GM18498 (cell line): Measurements from ENCODE around the gene DIO3.
"Not testable (repeated sequence)": the region's sequence is repeated elsewhere in the genome, so short reads cannot be mapped to it uniquely, and the experiment has no call there.

ENCODE experiments used
- ATAC-seq: cut with Tn5 transposase; IDR thresholded peaks from one replicate; pipeline ENCODE4 v1.9.1; 2021; ENCODE audit warnings: mild to moderate bottlenecking, moderate library complexity; ENCODE audit not compliant: unreplicated experiment

The DIO3 gene

DNA sequence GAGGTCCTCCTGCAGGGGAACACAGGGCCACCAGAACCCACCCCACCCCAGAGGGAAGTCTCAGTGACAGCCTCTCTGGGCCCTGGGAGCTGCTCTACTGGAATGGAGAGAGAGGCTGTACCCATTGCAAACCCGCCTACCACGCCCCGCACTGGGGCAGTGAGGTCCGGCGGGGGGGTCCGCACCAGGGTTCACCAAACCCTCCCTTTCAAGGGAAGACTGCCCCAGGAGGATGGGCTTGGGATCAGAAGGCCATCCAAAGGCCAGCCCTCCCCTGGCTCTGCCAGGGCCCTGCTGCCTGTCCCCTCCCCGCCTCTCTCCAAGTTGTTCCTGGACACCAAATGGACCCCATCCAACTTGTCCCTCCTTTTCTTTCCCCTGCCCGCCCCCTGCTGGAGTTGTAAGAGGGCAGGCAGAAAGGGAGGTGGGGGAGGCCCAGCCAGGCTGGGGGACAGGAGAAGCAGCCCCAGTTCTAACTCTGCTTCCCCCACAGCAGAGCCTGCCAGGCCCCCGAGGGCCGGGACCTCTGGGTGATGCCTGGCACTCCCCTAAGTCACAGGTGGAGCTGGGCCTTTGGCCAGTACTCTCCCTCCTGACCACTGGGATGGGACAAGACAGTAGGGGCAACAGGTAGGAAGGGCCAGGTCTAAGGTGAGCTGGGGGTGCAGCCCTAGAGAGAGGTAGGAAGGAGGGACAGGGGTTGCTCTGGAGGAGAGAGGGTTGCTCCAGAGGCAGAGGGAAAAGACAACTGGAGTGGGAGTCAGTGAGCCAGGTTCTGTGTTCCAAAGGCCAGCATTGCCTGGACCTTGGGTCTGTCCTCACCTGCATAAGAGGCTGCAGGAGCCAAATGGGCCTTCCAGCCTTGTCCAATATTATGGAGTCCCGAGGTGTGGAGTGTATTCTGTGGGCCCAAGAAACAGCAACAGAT is 3.2 kb upstream of the DIO3 start:
- ATAC-seq = no peak

DNA sequence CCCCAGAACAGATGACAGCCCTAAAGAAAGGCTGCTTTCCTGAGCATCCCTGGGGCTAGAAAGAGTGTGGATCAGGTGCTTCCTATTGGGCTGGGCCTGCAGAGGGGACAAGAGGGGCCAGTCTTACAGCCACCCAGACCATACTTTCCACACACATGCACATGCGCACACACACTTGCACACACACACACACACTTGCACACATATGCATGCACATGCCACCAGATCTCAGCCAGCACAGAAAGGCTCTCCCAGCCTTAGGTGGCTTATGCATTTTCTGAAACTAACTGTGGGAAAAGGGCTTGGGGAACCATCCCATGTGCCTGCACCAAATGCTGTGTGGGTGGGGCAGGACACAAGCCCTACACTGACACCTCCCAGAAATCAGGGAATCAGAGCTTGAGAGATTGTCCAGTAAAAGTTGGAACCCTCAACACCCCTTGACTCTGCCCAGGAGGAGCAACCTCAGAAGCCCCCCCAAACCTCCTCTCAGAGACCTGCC is 2.5 kb upstream of the DIO3 start:
- ATAC-seq = no peak

DNA sequence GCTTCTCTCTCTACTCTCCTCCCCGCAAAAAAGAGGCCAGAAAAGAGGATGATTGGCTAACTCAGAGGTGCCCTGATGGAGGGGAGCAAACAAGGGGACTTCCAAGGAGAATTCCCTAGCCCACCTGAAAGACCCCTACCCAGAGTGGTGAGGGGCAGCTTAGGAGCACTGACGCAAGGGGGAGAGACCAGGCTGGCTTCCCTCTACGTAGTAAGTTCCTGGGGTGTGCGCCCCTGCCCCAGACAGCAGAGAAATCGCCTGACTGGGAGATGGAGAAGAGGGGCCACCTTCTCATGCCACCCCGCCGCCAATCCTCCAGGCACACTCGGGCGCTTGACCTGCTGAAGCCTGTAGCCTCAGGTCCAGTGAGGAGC is 2.1 kb upstream of the DIO3 start:
- no peak for ATAC-seq

DNA sequence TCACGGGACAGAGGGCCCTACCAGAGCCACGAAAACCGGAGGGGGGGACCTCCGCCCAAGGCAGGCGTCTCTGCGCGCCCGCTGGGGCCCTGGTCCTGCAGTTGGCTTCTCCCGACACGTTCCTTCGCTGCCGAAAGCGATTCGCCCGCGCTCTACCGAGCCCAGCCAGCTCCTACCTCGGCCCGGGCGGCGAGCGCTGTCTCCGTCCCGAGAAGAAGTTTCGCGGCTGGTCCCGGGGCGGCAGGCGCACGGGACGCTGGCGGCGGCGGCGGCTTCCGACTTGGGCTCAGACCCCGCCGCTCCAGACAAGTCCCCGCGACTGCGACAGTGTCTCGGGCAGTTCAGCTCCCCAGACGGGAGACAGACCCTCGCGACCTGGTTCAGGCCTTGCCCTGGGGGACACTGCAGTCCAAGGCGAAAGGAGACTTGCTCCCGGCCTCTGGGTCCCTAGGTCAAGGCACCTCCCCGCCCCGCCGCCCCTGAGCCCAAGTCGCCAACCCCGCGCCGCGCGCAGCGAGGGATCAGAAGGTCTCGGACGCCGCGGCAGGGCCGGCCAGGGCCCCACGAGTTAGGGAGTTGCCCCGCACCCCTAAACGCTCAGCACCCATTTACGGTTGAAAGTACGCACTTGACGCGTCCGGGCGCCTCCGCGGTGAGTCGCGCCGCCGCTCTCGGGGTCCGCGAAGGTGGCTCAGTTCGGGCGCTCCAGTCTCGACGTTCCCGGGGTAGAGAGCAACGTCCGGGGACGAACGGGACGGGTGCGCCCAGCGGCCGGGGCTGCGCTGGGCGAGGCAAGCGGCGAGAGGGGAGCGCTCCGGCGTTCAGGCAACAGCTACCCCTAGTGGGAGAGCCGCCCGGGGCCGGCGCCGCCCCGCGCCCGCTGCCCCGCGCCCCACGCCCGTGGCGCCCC is 1.4 kb upstream of the DIO3 start:
- no peak for ATAC-seq

DNA sequence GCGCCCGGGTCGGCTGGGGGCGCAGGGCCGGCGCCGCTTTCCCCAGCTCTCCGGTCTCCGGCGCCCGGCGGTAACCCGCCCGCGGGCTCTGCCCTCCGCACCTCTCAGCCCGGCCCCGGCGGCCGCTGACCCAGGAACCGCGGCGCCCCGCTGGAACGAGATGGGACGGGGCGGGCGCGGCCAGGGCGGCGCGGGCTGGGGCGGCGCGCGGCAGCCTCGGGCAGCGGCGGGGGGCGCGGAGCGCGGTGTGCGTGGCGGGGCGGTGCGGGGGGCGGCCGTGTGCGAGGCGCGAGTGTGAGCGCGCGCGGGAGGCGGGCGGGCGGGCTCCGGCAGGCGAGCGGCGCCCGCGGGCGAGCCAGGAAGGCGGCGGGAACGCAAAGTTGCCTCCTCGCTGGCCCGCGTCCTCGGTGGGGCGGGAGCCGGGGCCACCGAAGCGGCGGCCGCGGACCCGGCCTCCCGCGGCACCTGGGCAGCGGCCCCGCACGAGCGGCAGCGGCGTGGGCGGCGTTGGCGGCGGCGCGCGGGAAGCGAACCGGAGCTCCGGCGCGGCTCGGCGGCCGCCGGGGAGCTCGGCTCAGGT is 671 bp upstream of the DIO3 start:
- ATAC-seq = no peak

DNA sequence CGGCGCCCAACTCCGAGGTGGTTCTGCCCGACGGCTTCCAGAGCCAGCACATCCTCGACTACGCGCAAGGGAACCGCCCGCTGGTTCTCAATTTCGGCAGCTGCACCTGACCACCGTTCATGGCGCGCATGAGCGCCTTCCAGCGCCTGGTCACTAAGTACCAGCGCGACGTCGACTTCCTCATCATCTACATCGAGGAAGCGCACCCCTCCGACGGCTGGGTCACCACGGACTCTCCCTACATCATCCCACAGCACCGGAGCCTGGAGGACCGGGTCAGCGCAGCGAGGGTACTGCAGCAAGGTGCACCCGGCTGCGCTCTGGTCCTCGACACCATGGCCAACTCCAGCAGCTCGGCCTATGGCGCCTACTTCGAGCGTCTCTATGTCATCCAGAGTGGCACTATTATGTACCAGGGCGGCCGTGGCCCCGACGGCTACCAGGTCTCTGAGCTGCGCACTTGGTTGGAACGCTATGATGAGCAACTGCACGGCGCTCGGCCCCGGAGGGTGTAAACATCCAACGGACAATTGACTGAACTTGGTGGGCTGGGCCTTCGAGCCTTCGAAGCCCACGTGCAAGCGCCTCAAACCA is 699 bp downstream of the DIO3 start:
- ATAC-seq = no peak

DNA sequence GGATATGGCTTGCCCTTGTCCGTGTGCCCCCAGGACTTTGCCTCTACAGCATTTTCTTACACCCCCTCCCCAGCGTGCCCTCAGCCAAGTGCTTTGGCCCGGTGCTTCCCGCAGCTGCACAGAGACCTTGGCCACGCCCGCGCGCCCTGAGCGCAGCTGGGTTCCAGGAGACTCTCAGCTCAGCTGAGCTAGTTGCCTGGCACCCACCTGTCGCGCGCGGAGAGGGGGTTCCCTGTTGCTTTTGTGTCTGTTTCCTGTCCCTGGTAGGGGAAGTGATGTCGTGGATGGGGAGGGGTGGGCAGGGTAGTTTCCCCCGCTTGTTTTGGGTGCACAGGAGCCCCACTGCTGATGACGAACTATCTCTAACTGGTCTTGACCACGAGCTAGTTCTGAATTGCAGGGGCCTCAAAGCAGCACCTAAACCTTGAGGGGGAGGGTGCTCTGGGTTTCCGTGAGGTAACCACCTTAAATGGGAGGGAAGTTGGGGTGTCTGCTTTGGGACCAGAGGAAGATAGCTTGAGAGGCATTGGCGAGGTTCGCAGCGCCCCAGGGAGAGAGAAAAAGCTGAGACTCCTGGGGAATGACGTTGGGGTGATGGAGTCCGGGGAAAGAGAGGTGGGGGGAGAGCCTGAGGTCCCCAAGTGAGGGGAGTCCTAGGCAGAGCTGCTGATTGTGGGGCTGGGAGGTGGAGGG is 1.5 kb downstream of the DIO3 start:
- ATAC-seq = no peak

DNA sequence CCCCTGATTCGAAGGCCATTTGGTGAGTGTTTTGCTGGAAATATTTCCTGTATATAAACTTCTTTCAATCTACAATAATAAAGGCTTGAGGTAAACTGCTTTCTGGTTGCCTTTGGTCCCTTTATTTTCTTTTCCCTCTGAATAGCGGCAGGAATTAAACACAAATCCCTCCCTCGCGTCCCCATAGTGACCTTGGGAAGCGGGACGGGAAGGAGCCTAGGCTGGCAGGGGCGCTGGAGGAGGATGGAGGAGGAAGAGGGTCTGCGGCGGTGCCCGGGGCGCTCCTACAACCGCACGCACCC is 2.0 kb downstream of the DIO3 start:
- ATAC-seq = no peak

DNA sequence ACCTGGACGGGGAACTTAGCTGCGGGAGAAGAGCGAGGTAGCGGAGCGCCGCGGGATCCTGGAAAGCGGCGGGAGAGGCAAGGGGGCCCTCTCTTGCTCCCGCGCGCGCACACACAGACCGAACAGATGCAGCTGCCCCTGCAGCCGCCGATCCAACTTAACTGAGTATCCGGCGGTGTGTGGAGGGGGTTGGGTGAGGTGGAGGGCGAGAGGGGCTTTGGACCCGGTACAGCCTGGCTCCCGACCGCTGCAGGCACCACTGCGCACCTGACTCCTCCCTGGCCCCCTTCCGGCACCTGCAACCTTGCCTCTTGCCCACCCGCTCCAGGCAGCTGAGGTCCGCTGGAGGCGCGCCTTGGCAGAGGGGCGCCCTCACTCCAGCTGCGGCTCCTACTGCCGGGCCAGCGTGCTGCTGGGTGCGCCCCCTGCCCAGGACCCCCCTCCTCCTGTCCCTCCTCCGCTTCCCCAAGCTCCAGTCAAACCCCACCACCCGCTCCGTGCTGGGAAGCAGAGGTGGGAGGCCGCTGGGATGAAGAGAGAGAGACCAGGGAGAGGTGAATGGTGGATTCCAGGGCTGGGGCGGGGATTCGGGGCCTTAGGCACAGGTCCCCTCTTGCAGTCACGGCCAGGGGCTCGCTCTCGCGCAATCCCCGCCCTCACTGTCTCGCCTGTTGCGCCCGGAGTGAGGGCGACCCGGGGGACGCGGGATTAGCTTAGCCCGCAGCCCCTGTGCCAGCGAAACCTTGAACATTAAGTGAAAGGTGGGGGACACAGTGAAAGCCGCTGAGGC is 2.6 kb downstream of the DIO3 start:
- no peak for ATAC-seq

DNA sequence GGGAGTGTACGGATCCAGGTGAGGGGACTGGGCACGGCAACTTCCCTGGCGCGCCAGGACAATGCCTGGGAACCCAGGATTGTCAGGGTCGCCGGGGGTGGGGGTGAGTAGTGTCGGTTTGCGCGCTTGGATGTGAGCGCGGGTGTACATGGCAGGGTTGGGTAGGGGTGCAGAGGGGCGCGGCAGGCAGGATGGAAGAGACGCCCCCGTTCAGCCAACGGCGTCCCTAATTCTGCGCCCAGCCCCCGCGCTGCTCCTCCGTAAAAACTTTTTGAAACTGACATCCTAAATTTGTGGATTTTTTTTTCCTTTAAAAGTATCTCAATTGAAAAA is 3.1 kb downstream of the DIO3 start:
- no peak for ATAC-seq

DNA sequence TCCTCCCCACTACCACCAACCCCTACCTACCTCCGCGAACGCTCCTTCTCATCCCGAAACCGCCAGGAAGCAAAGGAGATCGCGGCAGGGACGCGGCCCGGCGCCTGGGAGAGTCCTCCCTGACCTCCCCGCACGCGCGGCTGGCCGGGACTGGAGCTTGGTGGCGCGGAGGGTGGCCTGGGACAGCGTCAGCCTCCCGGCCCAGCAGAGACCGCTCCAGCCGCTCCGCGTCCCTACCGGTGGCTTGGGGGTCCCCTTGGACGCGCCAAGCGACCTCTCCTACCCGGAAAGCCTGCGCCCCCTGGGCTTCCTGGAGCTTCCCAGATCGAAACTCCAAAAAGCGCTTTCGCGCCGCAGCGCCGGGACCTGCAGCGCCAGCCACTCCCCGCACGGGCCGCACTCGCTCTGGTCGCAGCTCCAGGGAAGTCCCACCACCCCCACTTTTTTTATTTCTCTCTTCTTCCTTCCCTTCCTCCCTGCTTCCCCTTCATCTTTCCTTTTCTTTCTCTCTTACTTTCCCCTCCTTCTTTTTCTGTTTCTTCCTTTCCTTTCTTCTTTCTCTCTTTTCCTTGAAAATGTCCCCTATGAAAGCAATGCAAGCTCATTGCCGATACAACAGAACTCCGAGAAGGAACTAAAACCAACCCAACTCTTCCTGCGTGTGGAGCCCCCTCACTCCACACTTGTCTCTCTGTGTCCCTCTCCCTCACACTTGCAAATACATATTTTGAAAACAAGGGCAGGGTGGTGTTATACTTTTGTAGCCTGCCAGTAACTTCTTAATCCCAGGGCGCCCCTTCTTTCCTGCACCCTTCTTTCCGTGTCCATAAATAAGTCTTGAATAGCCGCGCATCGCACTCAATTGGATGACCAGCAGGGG is 3.8 kb downstream of the DIO3 start:
- ATAC-seq = no peak

DNA sequence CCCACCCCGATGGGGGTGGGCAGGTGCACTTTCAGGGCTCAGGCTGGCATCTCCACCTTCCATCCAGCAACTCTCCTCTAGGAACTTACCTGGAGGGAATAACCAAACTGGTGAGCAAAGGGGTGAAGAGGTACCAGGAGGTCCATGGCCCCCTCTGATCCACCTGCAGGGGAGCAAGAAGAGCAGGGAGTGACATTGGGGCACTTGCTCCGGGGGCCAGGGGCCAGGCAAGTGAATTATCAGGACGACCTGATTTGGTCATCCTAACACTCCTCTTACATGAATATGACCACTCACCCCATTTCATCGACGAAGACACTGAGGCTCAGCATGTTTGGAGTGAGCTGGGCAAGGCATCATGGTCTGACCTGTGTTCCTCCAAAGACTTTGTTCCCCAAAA is 6.0 kb downstream of the DIO3 start:
- no peak for ATAC-seq

DNA sequence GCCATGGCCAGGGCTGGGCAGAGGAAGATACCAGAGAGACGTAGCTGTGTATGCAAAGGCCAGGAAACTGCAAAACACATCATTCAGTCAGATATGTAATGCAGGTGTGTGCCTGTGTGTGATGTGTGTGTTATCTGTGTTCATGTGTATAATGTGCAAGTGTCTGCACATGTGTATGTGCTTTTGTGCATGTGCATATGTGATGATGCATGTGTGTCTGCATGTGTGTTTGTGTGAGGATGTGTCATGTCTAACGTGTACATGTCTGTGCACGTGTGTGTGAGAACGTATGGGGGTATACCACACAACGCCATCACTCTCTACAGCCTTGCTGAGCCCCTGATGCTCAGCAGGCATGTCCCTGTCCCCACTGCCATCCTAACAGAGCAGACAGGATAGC is 9.7 kb downstream of the DIO3 start:
- no peak for ATAC-seq

DNA sequence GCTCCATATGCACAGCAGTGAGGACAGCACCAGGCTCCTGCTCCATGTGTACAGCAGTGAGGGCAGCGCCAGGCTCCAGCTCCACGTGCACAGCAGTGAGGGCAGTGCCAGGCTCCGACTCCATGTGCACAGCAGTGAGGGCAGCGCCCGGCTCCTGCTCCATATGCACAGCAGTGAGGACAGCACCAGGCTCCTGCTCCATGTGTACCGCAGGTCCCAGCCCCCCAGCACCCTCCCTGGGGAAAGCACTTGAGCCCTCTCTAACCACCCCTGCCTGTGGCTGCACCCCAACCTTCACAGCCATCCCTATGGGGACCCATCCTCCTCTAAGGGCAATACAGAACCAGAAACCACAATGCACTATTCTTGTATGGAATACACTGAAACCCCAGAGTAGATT is 11.2 kb downstream of the DIO3 start:
- not testable (repeated sequence) for ATAC-seq

DNA sequence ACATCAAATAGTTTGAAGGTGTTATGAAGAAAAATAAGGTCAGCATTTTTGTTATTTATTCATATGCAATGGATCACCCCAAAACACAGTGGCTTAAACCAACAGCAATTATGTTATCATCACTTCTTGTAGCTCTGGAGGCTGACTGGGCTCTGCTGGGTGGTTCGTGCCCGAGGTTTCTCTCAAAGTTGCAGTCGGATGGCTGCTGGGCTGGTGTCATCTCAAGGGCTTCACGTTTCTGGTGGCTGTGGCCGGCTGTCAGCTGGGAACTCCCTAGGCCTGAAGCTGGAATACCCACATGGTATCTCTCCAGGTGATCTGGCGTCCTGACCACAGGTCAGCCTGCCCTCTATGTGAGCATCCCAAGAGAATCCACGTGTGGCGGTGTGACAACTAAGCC is 12.0 kb downstream of the DIO3 start:
- no peak for ATAC-seq

DNA sequence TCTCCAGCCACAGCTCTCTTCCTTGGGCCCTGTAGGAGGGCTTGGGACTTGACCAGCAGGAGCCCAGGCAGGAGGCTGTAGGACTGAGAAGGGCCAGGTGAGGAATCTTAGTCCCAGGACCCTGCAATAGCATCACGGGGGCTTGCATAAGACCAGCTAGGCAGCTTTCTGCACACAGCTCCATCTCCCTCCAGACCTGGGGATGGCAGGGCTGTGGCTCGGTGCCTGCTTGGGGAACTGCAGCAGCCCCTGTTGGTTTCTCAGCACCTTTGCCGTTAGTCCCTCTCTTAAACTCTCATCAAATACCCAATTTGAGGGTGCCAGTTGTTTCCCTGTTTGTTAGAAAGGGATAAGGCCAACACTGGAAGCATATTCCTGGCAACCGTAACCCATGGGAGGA is 14.3 kb downstream of the DIO3 start:
- ATAC-seq = no peak

DNA sequence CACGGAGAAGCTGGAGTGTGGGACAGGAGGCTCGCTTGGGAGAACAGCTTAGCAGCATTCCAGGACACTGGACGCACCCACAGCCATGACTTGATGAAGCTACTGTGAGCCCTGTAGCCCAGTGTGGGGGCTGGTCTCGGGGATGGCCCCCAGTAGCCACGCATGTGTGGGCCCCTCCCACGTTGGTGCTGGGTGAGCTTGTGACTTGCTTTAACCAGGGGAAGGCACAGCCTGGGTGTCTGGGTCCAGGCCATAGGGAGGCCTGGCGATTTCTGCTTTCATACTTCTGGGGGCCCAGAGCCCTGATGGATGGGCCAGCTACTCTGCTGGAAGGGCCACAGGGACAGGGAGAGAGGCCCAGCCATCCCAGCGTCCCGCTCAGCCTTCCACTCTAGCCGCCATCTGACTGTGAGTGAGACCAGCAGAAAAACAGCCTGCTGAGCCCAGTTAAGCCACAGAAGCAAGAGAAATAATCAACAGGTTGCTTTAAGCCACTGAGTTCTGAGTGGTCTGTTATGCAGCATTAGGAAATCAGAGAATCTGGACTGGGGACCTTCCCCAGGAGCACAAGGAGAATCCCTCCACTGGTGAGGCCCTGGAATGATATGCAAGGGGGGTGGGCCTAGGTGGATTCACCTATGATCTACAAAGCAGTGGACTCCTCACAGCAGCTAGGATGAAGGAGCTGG is 16.1 kb downstream of the DIO3 start:
- ATAC-seq = no peak

DNA sequence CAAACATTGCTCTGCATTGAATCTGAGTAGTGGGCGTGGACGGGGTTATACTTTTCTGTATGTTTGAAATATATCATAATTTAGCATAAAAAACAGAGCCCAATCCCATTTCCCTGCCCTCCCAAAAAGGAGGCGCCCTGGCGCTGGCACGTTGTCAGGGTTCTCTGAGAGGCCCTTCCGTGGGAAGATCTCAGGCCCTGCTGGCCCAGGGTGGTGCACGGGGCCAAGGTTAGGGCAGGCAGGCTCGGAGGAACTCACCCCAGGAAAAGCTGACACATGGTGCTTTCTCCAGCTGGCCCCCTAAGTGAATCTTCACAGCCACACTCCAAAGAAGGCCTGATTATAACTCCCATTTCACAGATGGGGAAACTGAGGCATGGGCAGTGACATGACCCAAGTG is 17.2 kb downstream of the DIO3 start:
- ATAC-seq = no peak
